Muscle layer of colon (tissue), 2 donors: ENCODE results near the gene ANKRD40CL.

Experiments used
- H3K27ac ChIP-seq: one replicate; pipeline ENCODE4 v1.7.0; 2013; ENCODE audit warnings: low read depth, mild to moderate bottlenecking, low read length, moderate library complexity
- H3K27me3 ChIP-seq, 2 donors: one replicate each; pipeline ENCODE4 v1.7.0; 2013; ENCODE audit warnings: low read length in 2 of 2, mild to moderate bottlenecking in 2 of 2; ENCODE audit not compliant: insufficient read depth in 2 of 2, control insufficient read depth in 1 of 2
- H3K36me3 ChIP-seq: one replicate; pipeline ENCODE4 v1.7.0; 2013; ENCODE audit warnings: mild to moderate bottlenecking, low read length; ENCODE audit not compliant: insufficient read depth
- H3K4me1 ChIP-seq: one replicate; pipeline ENCODE4 v1.7.0; 2013; ENCODE audit warnings: mild to moderate bottlenecking, low read length; ENCODE audit not compliant: insufficient read depth
- H3K4me3 ChIP-seq, 2 donors: one replicate each; pipeline ENCODE4 v1.7.0; 2013; ENCODE audit warnings: low read length in 2 of 2, low read depth in 1 of 2, mild to moderate bottlenecking in 1 of 2, moderate library complexity in 1 of 2
- H3K9ac ChIP-seq: one replicate; pipeline ENCODE4 v1.7.0; 2013; ENCODE audit warnings: low read length
- H3K9me3 ChIP-seq: one replicate; pipeline ENCODE4 v1.7.0; 2013; ENCODE audit warnings: mild to moderate bottlenecking, low read length
- donor health status: abdominal sarcoma.
- donor health status: Adenocarcinoma of cecum.

ANKRD40CL gene

GRCh38 chr17:50802609-50803571 lies 35.6 kb upstream of the ANKRD40CL start:
- H3K9me3 ChIP-seq: no peaks in the 10 kb centered on the region
- no peaks in the 10 kb centered on the region for H3K36me3 ChIP-seq
- no peak overlapping the region for H3K27ac ChIP-seq
- no peaks in the 10 kb centered on the region for H3K27me3 ChIP-seq
- H3K9ac ChIP-seq: no peak overlapping the region
- H3K4me1 ChIP-seq: no peaks in the 10 kb centered on the region
- no peak overlapping the region for H3K4me3 ChIP-seq

- Histone ChIP-seq H3K4me1 (no peaks in the 10 kb centered on the region), H3K9me3 (no peaks in the 10 kb centered on the region), H3K27ac (no peak overlapping the region), H3K9ac (no peak overlapping the region), H3K4me3 (no peak overlapping the region), H3K36me3 (no peaks in the 10 kb centered on the region), H3K27me3 (no peaks in the 10 kb centered on the region)
Measured at GRCh38 chr17:50800196-50800700, 32.9 kb upstream of the ANKRD40CL start.

DNA sequence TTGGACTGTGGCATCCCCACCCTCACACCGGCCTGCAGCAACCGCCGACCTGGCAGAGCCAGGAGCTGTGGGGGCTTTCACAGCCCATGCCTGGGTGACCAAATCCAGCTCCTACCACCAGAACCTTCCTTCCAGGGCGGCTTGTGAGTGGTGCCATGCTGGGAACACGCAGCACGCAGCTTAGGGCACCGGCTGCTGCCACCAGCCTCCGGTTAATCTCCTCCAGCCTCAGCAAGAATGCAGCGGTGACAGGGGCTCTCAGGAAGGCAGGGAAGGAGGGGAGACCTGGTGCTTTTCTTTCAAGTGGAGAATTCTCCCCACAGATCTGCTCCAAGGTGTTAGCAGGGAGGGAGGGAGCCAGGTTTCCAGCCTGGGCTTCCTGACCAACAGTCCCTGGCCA lies 32.3 kb upstream of the ANKRD40CL start:
- no peaks in the 10 kb centered on the region for H3K4me1 ChIP-seq
- no peak overlapping the region for H3K27ac ChIP-seq
- H3K36me3 ChIP-seq: no peaks in the 10 kb centered on the region
- H3K4me3 ChIP-seq: no peak overlapping the region
- H3K9me3 ChIP-seq: no peaks in the 10 kb centered on the region
- no peaks in the 10 kb centered on the region for H3K27me3 ChIP-seq
- no peak overlapping the region for H3K9ac ChIP-seq

DNA sequence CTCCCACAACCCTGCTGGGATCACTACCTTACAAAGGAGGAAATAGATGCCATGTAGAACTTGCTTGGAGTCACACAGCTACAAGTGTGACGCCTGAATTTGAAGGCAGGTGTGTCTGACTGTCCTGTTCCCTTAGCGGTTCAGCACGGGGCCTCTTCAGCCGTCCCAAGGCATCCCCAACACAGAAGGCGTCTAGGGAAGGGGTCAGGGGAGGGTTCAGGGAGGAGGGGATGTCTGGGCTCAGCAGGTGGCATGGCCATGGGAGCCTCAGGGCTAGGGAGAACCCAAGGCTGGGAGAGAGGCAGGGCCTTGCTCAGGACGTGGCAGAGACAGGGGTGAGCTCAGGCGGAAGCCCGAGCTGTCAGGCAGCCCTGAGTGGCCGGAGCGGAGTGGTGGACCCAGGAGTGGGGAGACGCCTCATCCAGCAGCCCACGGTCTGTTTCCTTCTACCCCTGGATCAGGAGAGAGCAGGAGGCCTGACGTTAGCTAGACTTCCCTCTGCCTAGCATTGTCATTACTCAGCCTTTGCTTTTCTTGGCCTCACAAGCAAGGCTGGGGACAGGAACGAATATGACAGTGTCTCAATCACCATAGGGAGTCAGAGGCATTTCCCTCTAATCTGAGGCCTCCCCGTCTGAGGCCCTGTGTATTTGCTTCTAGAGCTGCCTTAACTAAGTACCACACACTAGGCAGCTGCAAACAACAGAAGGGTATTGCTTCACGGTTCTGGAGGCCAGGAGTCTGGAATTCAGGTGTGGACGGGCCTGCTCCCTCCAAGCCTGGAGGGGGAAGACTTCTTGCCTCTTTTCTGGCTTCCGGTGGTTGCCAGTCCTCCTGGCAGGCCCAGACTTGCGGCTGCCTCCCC lies 31.3 kb upstream of the ANKRD40CL start:
- Histone ChIP-seq H3K36me3 (no peaks in the 10 kb centered on the region), H3K9me3 (no peaks in the 10 kb centered on the region), H3K4me1 (no peaks in the 10 kb centered on the region), H3K27ac (no peak overlapping the region), H3K27me3 (no peaks in the 10 kb centered on the region), H3K9ac (no peak overlapping the region), H3K4me3 (no peak overlapping the region)

GRCh38 chr17:50797135-50797810 lies 30.0 kb upstream of the ANKRD40CL start:
- H3K27ac ChIP-seq: no peak overlapping the region
- H3K36me3 ChIP-seq: no peaks in the 10 kb centered on the region
- H3K27me3 ChIP-seq: no peaks in the 10 kb centered on the region
- no peaks in the 10 kb centered on the region for H3K9me3 ChIP-seq
- H3K9ac ChIP-seq: no peak overlapping the region
- no peak overlapping the region for H3K4me3 ChIP-seq
- no peaks in the 10 kb centered on the region for H3K4me1 ChIP-seq

GRCh38 chr17:50794361-50794760 lies 27.0 kb upstream of the ANKRD40CL start:
- H3K27ac ChIP-seq: no peak overlapping the region
- no peaks in the 10 kb centered on the region for H3K4me1 ChIP-seq
- no peak overlapping the region for H3K9ac ChIP-seq
- no peaks in the 10 kb centered on the region for H3K27me3 ChIP-seq
- no peaks in the 10 kb centered on the region for H3K36me3 ChIP-seq
- H3K4me3 ChIP-seq: no peak overlapping the region
- H3K9me3 ChIP-seq: no peaks in the 10 kb centered on the region

DNA sequence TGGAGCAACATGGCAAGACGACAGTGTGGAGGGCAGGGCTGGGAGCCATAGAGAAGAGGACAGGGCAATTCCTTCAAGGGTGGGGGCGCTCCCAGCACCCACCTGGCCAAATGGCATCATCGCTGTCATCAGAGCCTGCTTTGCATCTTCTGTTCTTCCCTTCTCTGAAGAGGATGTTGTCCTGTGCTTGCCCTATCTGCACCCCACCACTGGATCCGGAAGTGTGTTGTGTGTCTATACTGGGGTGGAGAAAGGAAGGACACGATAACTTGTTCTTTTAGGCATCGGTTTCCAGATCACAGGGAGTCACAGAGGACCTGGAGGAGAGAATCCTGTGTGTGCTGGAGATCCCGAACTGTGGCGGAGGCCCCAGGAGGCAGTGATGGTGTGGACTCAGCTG lies 25.7 kb upstream of the ANKRD40CL start:
- no peaks in the 10 kb centered on the region for H3K27me3 ChIP-seq
- H3K9ac ChIP-seq: no peak overlapping the region
- H3K27ac ChIP-seq: no peak overlapping the region
- H3K4me1 ChIP-seq: no peaks in the 10 kb centered on the region
- H3K36me3 ChIP-seq: no peaks in the 10 kb centered on the region
- H3K4me3 ChIP-seq: no peak overlapping the region
- H3K9me3 ChIP-seq: no peaks in the 10 kb centered on the region

DNA sequence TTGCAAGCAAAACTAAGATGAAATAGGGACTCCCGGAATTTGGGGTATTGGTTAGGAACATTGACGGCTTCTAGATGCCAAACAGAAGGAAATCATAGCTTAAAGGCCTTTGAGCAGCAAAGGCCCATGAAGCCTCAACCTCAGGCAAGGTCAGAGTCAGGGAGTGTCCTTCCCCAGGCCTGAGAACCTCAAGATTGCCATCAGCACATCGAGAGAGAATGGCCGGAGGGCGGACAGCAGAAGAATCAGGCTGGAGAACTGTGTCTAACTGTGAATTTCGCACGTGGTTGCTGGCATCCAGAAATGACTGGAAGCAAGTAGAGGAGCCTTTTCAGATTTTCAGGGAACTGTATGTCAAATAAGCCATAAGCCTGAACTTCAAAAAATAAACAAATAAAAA lies 24.8 kb upstream of the ANKRD40CL start:
- Histone ChIP-seq H3K27me3 (no peaks in the 10 kb centered on the region), H3K4me1 (no peaks in the 10 kb centered on the region), H3K9ac (no peak overlapping the region), H3K27ac (no peak overlapping the region), H3K36me3 (no peaks in the 10 kb centered on the region), H3K9me3 (no peaks in the 10 kb centered on the region), H3K4me3 (no peak overlapping the region)

GRCh38 chr17:50790618-50791017 lies 23.3 kb upstream of the ANKRD40CL start:
- Histone ChIP-seq H3K27me3 (no peaks in the 10 kb centered on the region), H3K9me3 (no peaks in the 10 kb centered on the region), H3K9ac (no peak overlapping the region), H3K27ac (no peak overlapping the region), H3K4me3 (no peak overlapping the region), H3K4me1 (peaks cover 7% of the 10 kb centered on the region), H3K36me3 (no peaks in the 10 kb centered on the region)

DNA sequence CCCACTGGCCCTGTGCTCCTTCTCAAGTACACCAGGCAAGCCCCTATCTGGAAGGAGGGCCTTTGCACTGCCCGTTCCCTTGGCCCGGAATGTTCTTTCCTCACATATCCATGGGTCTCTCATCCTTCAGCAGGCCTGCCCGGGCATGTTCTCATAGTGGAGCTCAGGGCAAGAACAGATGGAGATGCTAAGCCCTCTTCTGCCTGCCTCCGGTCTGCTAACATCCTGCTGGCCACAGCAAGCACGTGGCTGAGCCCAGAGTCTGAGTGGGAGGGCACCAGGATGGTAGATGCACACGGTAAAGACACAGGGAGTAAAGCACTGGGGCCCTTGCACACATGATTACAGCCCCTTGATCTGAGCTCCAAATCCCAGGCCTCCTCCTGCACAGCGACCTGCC lies 19.8 kb upstream of the ANKRD40CL start:
- Histone ChIP-seq H3K27me3 (no peaks in the 10 kb centered on the region), H3K4me3 (no peak overlapping the region), H3K9ac (no peak overlapping the region), H3K36me3 (no peaks in the 10 kb centered on the region), H3K4me1 (peaks cover 12% of the 10 kb centered on the region), H3K9me3 (no peaks in the 10 kb centered on the region), H3K27ac (peak overlapping the region; percentile 29)
